Inferior parietal cortex (tissue), 1 donor: Measurements from ENCODE around the gene CCND3.

Source experiments
- DNase-seq: peaks from one replicate; pipeline ENCODE4 v3.0.0-alpha.2; 2016; ENCODE audit errors: extremely low spot score

CCND3 gene

DNA sequence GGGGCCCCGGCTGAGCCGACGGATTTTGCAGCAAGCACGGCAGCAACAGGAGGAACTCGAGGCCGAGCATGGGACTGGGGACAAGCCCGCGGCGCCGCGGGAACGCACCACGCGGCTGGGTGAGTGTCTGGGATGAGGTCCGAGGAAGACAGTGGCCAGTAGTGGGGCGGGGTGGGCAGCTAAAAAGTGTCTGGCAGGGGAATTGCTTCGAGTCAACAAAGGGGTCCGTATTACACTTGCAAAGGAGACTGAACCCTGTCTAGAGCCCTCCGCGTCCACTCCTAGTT, 20.0 kb downstream of the CCND3 start:
- DNase-seq: no peak

GRCh38 chr6:41920921-41921711, 20.5 kb downstream of the CCND3 start, which contains the start of the genes BYSL and MED20:
Gene BYSL, plus strand, starts transcription at chr6:41921499. Its CDS starts 64 bp downstream, at chr6:41921563.
Gene MED20, minus strand, starts transcription at chr6:41921139. Its CDS starts 121 bp downstream, at chr6:41921018.
- DNase-seq: peak; percentile 99

GRCh38 chr6:41917528-41917927, 24.1 kb downstream of the CCND3 start:
- DNase-seq: no peak

- DNase-seq: no peak
These were observed 26.6 kb downstream of the CCND3 start for GRCh38 chr6:41914869-41915530.

GRCh38 chr6:41914343-41914742, 27.3 kb downstream of the CCND3 start:
- no peak for DNase-seq

DNA sequence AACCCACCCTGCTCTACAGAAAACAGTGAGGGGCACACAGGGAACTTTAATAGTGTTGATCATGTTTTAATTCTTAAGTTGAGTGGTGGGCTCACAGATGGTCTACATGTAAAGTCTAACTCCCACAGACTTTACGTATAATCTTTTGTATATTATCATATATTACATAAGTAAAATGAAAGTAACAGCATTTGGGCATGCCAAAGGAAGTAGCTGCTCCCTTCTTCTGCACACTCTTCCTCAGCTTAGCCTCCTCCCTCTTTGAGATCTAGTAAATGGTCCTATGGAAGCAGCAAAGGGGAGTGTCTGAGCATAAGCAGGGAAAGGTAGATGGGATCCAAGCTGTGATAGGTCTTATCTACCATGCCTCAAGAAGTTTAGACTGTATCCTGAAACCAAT, 31.9 kb downstream of the CCND3 start:
- DNase-seq: no peak

GRCh38 chr6:41901882-41902519, 39.6 kb downstream of the CCND3 start:
- DNase-seq: no peak

DNA sequence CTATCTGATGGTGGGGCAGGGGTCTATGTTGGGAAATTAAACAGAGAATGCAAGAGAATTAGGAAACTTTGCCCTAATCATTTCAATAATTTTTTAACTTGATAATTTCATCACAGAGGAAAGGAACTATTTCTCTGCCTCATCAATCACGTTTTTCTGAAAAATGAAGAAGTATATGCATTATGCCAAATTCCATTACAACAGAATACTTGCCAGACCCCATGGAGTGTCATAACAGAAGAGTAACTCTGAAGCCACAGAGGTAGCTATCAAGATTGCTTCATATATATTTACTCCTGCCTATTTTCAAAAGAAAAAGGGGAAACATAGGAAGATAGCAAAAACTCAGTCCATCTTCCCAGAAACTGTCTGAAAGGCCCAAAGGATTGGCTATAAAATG, 40.7 kb downstream of the CCND3 start:
- DNase-seq: no peak

DNA sequence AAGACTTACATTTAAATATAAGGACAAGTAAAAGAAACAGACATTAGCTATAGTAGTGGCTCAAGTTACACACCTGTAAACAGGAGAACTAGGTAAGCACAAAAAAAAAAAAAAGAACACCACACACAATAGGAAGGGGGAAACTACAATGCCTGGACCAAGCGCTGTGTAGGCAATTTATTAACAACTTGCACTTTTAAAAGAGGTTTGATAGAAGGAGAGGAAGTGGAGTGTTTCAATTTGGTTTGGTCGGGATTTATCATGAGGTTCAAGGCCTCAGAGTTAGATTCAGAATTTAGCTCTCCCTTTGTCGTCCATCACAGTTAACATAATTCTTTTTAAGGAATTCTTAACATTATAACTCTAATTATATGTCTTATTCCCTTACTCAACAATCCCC, 45.3 kb downstream of the CCND3 start:
- no peak for DNase-seq

DNA sequence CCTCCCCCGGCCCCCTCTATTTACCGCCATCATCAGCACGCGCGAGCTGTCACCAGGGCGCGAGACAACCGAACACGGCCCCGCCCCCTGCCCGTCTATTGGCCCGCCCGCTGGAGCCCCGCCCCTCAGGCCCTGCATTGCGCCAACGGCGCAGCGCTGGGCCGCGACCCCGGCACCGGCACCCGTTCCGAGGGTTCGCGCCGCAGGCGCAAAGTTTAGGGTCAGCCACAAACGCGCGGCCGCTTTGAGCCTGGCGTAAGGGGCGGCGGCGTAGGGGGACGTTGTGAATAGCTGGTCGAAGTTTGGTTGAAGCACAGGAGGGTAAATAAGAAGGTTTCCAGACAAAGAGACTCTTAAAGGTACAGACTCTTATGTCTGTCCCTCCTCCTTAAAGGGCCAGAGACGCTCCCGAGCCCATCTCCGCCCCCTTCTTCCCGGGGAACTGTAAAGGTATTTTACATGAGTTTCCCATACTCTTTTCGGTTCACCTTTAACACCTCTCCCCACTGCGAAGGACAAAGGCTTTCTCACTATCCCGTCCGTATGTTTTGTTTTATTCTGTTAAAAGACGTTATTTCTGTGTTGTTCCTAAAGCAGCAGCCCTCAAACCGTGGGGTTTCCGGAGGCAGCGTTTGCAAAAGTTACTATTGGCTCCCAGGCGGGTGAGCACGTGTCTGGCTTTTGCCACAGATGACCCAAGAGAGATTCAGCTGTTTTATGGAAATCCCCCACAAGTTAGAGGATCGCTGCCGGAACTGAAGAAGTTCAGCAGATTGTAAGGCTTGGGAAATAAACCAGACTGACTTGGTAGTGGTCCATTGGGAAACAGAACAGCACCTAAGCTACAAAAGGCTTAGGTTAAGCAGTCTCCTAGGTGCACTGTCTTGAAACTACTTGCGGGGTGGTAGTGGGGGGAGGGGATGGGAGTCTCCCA, 46.0 kb downstream of the CCND3 start, which contains the start of gene USP49:
Gene USP49, minus strand, starts transcription at position 76 of the 934 bp plus-strand sequence. CDS start 88,392 bp downstream, outside the sequence.
- peak; percentile 73 for DNase-seq

DNA sequence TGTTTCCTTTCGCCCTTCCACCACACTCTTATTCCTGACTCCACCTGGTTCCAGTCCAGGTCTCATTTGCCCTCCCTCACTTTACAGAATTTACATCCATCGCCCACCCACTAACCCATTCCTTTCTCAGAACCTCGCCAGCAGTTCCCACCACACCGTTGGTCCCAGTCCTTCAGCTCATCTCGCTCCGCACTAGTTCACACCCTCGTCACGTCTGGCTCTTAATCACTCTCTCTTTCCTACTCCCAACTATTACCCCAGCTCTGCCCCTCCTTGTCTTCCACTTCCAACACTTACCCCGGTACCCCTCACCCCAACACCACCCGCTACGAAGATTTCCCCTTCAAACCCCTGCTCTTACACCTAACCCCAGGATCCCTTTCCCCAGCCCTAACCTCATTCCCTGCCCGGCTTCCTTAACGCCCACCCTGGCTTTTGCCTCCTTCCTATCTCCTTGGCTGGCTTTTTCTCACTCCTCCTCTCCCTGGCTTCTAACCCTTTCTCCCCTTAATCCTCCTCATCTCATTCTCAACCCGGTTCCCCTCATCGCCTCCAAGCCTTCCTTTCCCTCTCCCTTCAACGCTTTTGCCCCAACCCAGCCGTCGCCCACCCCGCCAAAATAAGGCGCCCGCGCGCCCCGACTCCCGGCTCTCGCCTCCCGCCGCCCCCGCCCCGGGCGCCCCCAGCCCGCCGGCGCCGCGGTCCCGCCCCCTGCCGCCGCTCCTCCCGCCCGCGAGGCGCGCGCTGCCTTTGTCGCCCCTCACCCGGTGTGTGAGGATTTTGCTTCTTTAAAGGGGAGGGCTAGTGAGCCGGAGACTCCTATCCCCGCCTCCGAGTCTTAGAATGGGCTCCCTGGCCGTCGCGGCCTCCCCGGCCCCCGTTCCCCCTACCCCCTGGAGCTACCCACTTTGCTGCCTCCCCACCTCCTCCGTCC, 47.0 kb downstream of the CCND3 start:
- DNase-seq: no peak

DNA sequence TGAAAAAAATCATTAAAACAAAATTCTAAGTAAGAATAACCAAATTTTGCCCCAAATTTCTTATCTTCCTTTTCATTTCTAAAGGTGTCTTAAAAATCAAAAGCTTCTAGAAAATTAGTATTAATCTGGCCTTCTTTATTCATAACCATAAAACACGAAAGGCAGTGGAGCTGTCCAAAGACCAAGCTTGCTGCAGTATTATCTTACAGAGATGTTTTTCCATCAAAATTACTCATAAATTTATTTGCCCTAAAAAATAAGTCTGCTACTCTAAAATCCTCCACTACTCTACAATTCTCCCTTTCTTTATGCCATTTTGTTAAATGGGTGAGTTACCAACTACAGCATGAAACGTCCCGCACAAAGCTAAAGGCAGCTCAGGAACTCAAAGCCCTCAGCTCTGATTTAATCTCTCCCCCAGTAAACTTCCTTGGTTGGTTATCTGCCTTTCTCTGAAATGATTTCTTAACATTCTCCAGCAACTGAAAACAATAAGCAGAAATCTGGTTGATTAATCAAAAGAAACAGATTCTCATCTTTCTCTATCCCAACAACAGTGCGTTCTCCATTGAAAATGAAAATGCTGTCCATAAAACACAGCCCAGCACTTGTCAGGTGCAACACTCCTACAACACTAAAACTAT, 48.6 kb downstream of the CCND3 start:
- DNase-seq: no peak

DNA sequence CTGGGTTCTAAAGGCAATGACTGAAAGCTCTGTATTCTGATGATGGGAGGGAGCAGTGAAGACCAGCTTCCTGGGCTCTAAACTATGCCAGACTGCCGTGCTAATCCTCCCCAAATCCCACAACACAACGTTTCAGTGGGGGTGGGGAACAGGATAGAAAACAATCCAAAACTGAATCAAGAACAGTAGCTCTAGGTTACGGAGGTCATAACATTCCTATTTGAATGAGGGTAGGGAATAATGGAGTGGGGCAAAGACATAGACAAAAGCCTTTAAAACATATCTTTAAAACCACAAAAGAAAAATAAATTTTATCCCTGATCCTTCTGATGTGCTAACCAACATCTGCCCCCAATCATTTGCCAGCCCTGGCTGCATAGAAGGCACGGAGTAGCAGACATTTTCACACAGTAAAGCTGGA, 54.3 kb downstream of the CCND3 start:
- no peak for DNase-seq

- no peak for DNase-seq
These were observed 55.7 kb downstream of the CCND3 start for GRCh38 chr6:41885930-41886329.

DNA sequence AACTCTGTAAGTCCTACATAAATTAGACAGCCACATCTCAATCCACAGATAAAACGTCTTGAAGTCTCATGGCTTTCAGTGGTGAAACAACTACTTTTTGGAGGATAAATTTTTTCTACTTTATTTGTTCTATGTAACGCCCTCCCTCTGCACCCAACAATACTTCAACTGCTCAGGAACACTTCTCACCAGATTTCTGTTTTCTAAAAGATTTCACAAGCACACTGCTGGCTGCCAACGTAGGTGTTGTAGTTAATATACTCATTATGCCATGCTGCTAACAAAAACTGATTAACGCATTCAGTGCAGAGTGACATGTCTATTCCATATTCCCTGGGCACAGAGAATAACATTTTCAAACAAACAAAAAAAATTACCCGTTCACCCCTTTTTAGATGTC, 56.7 kb downstream of the CCND3 start:
- no peak for DNase-seq
